ENCODE data around the gene DAB2. TPM values are rescaled to one million over a fixed set of nuclear protein-coding genes. Genes with fewer than 3 reads are reported as not detected.

The DAB2 gene
- total RNA-seq, 1 experiment from 2014 or later: 39.7 TPM

GRCh38 chr5:39387293-39387692, 37.5 kb downstream of the DAB2 start:
- DNase-seq (ENCODE audit: low read depth): no peak

- DNase-seq (ENCODE audit: low read depth): no peak
Measured at GRCh38 chr5:39384271-39384670, 40.5 kb downstream of the DAB2 start.

GRCh38 chr5:39381376-39381775, 43.4 kb downstream of the DAB2 start:
- no peak for DNase-seq (ENCODE audit: low read depth)

- no peak for DNase-seq (ENCODE audit: low read depth)
Measured at GRCh38 chr5:39379693-39380092, 45.1 kb downstream of the DAB2 start.

GRCh38 chr5:39377613-39378012, 47.2 kb downstream of the DAB2 start:
- no peak for DNase-seq (ENCODE audit: low read depth)

GRCh38 chr5:39376293-39376714, 48.5 kb downstream of the DAB2 start:
- peak; percentile 59 for DNase-seq (ENCODE audit: low read depth)

GRCh38 chr5:39373791-39374190, 51.0 kb downstream of the DAB2 start:
- DNase-seq (ENCODE audit: low read depth): no peak

GRCh38 chr5:39371367-39371635, 53.5 kb downstream of the DAB2 start:
- no peak for DNase-seq (ENCODE audit: low read depth)

- no peak for DNase-seq (ENCODE audit: low read depth)
Measured at GRCh38 chr5:39370555-39371366, 54.0 kb downstream of the DAB2 start.

- no peak for DNase-seq (ENCODE audit: low read depth)
Measured at GRCh38 chr5:39369123-39369815, 55.5 kb downstream of the DAB2 start.

GRCh38 chr5:39368116-39368515, 56.7 kb downstream of the DAB2 start:
- DNase-seq (ENCODE audit: low read depth): no peak

GRCh38 chr5:39367711-39368110, 57.1 kb downstream of the DAB2 start:
- no peak for DNase-seq (ENCODE audit: low read depth)

- DNase-seq (ENCODE audit: low read depth): no peak
Measured at GRCh38 chr5:39364367-39364766, 60.4 kb downstream of the DAB2 start, which contains the start of gene C9. C9 (minus strand) TSS chr5:39364495; CDS start chr5:39364464, 31 bp downstream.

GRCh38 chr5:39363217-39363616, 61.6 kb downstream of the DAB2 start:
- no peak for DNase-seq (ENCODE audit: low read depth)

GRCh38 chr5:39362646-39363045, 62.1 kb downstream of the DAB2 start:
- no peak for DNase-seq (ENCODE audit: low read depth)

- no peak for DNase-seq (ENCODE audit: low read depth)
Measured at GRCh38 chr5:39361306-39361705, 63.5 kb downstream of the DAB2 start.

- DNase-seq (ENCODE audit: low read depth): no peak
Measured at GRCh38 chr5:39360471-39361111, 64.2 kb downstream of the DAB2 start.

GRCh38 chr5:39356263-39356662, 68.5 kb downstream of the DAB2 start:
- no peak for DNase-seq (ENCODE audit: low read depth)

- DNase-seq (ENCODE audit: low read depth): no peak
Measured at GRCh38 chr5:39355324-39355723, 69.5 kb downstream of the DAB2 start.

GRCh38 chr5:39353717-39354399, 70.9 kb downstream of the DAB2 start:
- DNase-seq (ENCODE audit: low read depth): no peak

GRCh38 chr5:39352951-39353350, 71.8 kb downstream of the DAB2 start:
- DNase-seq (ENCODE audit: low read depth): no peak

GRCh38 chr5:39352170-39352569, 72.6 kb downstream of the DAB2 start:
- no peak for DNase-seq (ENCODE audit: low read depth)

Data from LHCN-M2 (cell line).